T-helper 22 cell (primary cell): ENCODE measurements around the gene FBXO36.
A peak's percentile ranks its signal among the peaks of the same experiment; 100 is the strongest.

Source experiments
- DNase-seq: peaks from one replicate; pipeline ENCODE4 v3.0.0-alpha.2; 2020; ENCODE audit warnings: low read depth

FBXO36 gene

DNA sequence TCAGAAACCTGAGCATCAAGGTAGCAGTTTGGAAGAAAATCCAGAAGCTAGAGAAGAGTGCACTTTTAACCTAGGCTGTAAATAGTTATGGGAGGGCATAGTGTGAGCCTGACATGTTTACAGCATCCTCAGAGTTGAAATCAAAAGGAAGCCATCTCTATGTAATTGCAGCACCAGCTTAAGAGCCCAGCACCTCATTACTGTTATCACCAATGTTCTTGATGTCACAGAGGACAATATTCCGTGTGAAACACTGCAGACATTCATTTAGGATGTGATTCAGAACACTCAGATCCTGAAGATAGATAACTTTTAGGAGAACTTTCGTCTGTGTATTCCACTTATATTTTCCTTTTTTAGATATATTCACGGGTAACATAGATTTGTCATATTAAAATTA, 48.1 kb downstream of the FBXO36 start:
- no peak for DNase-seq

- no peak for DNase-seq
Measured at GRCh38 chr2:229971298-229971790, 49.0 kb downstream of the FBXO36 start.

GRCh38 chr2:229974266-229974665, 52.0 kb downstream of the FBXO36 start:
- DNase-seq: no peak

DNA sequence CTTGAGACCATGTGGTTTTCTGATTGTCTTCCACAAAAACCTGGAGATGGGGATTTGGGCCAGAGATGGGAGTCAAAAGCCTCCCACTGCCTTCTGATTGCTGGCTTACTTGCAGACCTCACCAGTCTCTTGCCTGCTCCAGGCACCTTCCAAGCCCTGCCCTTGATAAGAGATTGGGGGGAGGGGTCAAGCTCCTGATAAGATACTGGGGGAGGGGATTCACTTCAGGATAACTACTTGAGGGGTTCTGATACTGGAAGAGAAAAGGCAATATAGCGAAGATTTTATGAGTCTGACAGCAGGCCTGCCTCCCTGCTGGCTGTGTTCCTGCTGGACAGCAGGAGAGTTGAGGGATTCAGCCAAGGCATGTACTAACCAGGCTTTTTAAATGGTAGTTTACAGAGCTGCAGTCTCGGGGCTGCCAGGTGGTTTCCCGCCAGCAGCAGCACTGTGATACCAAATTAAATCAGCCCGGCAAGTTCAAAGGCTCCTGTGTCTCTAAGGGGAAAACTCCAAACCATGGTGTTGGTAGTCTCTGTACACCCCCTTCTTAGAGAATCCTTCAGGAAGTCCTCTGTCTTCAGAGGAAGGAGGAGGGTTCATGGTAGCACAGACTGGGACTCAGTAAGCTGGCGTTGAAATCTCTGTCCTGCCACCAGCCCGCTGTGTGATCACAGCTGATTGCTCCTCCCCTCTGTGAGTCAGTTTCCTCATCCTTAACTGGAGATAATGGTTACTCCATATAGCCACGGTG, 58.3 kb downstream of the FBXO36 start:
- DNase-seq: no peak

DNA sequence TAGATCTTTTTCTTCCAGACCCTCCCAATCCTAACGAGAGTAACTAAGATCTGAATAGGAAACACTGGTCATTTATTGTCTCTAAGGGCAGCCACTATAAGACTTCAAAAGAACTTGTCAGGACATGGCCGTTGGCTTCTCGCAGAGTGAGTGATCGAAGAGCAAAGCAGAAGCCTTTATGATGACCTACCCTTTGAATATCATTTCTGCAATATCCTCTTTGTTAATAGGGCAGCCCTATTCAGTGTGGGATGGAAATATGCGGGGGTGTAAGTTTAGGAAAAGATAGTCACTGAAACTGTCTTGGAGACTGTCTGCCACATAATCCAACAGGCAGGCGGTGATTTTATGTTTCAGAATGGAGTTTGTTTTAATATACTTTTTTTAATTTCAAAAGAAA, 70.9 kb downstream of the FBXO36 start:
- no peak for DNase-seq

- DNase-seq: no peak
Measured at GRCh38 chr2:229996320-229996719, 74.0 kb downstream of the FBXO36 start.

GRCh38 chr2:229997565-229997964, 75.3 kb downstream of the FBXO36 start:
- no peak for DNase-seq

GRCh38 chr2:230000118-230000841, 78.0 kb downstream of the FBXO36 start:
- DNase-seq: no peak

GRCh38 chr2:230007931-230008707, 85.8 kb downstream of the FBXO36 start:
- DNase-seq: peak; percentile 20

- DNase-seq: no peak
Measured at GRCh38 chr2:230008708-230009066, 86.4 kb downstream of the FBXO36 start.

GRCh38 chr2:230010501-230010900, 88.2 kb downstream of the FBXO36 start:
- no peak for DNase-seq

- no peak for DNase-seq
Measured at GRCh38 chr2:230011617-230012016, 89.3 kb downstream of the FBXO36 start.

- no peak for DNase-seq
Measured at GRCh38 chr2:230012267-230012884, 90.1 kb downstream of the FBXO36 start.

- no peak for DNase-seq
Measured at GRCh38 chr2:230016844-230017243, 94.5 kb downstream of the FBXO36 start.

GRCh38 chr2:230018153-230018552, 95.8 kb downstream of the FBXO36 start:
- no peak for DNase-seq

DNA sequence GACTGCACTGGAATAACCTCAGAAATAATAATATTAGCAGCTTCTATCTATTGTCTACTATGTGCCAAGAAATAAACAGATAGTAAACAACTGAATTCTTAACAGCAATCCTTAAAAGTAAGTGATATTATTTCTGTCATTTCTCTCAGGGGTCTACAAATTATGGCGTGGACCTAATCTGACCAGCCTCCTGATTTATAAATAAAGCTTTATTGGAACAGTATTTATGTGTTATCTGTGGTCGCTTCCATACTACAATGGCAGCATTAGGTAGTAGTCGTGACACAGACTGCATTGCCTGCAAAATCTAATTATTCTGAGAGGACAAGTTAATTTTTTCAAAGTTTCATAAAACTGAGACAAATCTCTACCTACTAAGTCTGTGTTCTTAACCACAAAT, 97.4 kb downstream of the FBXO36 start:
- DNase-seq: no peak

DNA sequence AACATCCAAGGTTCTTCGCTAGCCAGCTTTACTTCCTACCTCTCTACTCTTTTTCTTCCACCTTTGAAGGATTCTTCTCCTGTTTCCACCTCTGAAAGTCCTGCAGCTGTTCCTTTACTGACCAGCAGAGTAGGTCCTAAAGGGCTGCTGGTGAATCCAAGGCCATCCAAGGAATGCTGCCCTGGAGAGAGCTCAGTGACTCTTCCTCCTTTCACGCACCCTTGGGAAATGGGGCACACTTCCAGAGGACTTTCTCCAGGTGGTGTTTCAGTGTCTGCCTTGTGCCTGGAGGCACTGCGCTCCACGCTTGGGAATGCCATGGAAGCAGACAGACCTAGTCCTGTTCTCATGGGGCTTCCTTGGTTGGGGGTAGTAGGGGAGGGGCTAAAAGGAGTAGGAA, 101.0 kb downstream of the FBXO36 start:
- no peak for DNase-seq

DNA sequence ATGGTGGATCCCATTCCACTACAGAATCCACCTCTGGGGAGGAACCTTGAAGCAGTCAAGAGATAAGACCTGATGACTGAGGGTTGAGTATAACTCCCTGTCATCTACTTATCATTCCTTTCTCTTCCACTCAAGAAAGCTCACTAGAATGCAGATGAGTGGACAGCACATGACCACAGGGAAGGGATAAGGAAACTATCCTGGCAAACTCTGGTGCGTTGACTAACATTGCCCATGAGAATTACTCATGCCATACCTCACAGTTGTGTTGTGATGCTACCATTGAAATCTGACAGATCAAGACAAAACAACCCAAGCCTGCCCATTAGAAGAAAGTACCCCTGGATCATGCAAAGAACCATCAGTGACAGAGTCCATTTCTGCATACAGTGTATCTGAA, 119.9 kb downstream of the FBXO36 start:
- no peak for DNase-seq

GRCh38 chr2:230043025-230043424, 120.7 kb downstream of the FBXO36 start:
- DNase-seq: no peak

- DNase-seq: no peak
Measured at GRCh38 chr2:230043461-230043860, 121.2 kb downstream of the FBXO36 start.

- no peak for DNase-seq
Measured at GRCh38 chr2:230046491-230046890, 124.2 kb downstream of the FBXO36 start.

GRCh38 chr2:230048010-230048671, 125.8 kb downstream of the FBXO36 start:
- no peak for DNase-seq
